Fibroblast of skin of left biceps (primary cell): ENCODE data around the gene GALK1.
"Not testable (repeated sequence)": the region's sequence is repeated elsewhere in the genome, so short reads cannot be mapped to it uniquely, and the experiment has no call there.

ENCODE experiments used
- DNase-seq, 2 experiments: peaks; one replicate each; pipeline ENCODE4 v3.0.0-alpha.2; 2013; ENCODE audit warnings: low read depth in 2 of 2

The GALK1 gene

GRCh38 chr17:75783803-75784472, 18.9 kb upstream of the GALK1 start:
- no peak for DNase-seq

GRCh38 chr17:75783069-75783783, 18.2 kb upstream of the GALK1 start:
- DNase-seq: no peak

GRCh38 chr17:75779987-75780889, 15.2 kb upstream of the GALK1 start:
- DNase-seq: no peak

GRCh38 chr17:75779250-75779986, 14.4 kb upstream of the GALK1 start:
- peak; percentile 100 for DNase-seq

GRCh38 chr17:75778861-75779249, 13.9 kb upstream of the GALK1 start:
- DNase-seq: no peak

- not testable (repeated sequence) for DNase-seq
Measured at GRCh38 chr17:75778066-75778860, 13.3 kb upstream of the GALK1 start.

GRCh38 chr17:75777296-75777922, 12.4 kb upstream of the GALK1 start:
- no peak for DNase-seq

- no peak for DNase-seq
Measured at GRCh38 chr17:75776386-75777295, 11.6 kb upstream of the GALK1 start.

- DNase-seq: no peak
Measured at GRCh38 chr17:75774991-75775668, 10.1 kb upstream of the GALK1 start.

GRCh38 chr17:75774471-75774990, 9.5 kb upstream of the GALK1 start:
- no peak for DNase-seq

- no peak for DNase-seq
Measured at GRCh38 chr17:75773808-75774470, 8.9 kb upstream of the GALK1 start.

GRCh38 chr17:75773121-75773807, 8.3 kb upstream of the GALK1 start:
- no peak for DNase-seq

GRCh38 chr17:75771334-75772281, 6.6 kb upstream of the GALK1 start:
- DNase-seq: no peak

- DNase-seq: no peak
Measured at GRCh38 chr17:75769536-75769935, 4.5 kb upstream of the GALK1 start.

- DNase-seq: no peak
Measured at GRCh38 chr17:75767881-75768280, 2.9 kb upstream of the GALK1 start.

- DNase-seq: no peak
Measured at GRCh38 chr17:75765981-75766380, 989 bp upstream of the GALK1 start.
